ENCODE measurements around the gene ARFGAP1.

GRCh38 chr20:63288581-63289251 lies 16.1 kb downstream of the ARFGAP1 start:
- TF ChIP-seq CTCF (optimal IDR thresholded peaks at IDR 0.05 in 1 of 3, IDR thresholded peaks at IDR 0.05 in 1 of 3, conservative IDR thresholded peaks at IDR 0.05 in 1 of 3; ENCODE audit: extremely low read depth in 1 of 3, insufficient read depth in 2 of 3, low read length in 3 of 3) (no peak), EZH2 (IDR thresholded peaks at IDR 0.05; ENCODE audit: low read length) (no peak)
